Panc1 (cell line): ENCODE measurements around the gene FARP1. TPM values are rescaled to one million over a fixed set of nuclear protein-coding genes. Genes with fewer than 3 reads are reported as not detected.

Experiments used
- ATAC-seq: fragments of 200-7000 bp; cut with Tn5 transposase; 2 replicates; pipeline ENCODE4 v1.9.1; 2020; ENCODE audit warnings: mild to moderate bottlenecking, moderate library complexity
- BruUV-seq: library from RNA; stranded (reverse); fragments of 400-500 nt; replicated peaks from 2 replicates; lab custom pipeline; 2021; lab: Mats Ljungman, UMichigan
- CTCF ChIA-PET: fragments of 300-600 bp; sonication (Branson Sonifier 250); formaldehyde crosslinking; loops from one replicate; lab custom pipeline; 2022; ENCODE audit warnings: antibody characterized with exemption; lab: Charles Lee
- POLR2A ChIA-PET: fragments of 300-600 bp; sonication (Branson Sonifier 250); formaldehyde crosslinking; loops from one replicate; lab custom pipeline; 2022; ENCODE audit warnings: antibody characterized with exemption; lab: Charles Lee
- DNase-seq: peaks from one replicate; pipeline ENCODE4 v3.0.0-alpha.2; 2010; ENCODE audit warnings: low read depth, low spot score
- H3K27ac ChIP-seq: 2 replicates; pipeline ENCODE4 v1.5.1; 2011; ENCODE audit warnings: mild to moderate bottlenecking, low read length, inconsistent platforms
- H3K27me3 ChIP-seq: fragments of 200-500 bp; sonication (Bioruptor generic); 2 replicates; pipeline ENCODE4 v1.6.0; 2014; ENCODE audit warnings: low read length, inconsistent platforms; ENCODE audit not compliant: control insufficient read depth, insufficient read depth
- H3K36me3 ChIP-seq: fragments of 200-500 bp; sonication (Bioruptor generic); 2 replicates; pipeline ENCODE4 v1.5.1; 2014; ENCODE audit warnings: inconsistent platforms, mild to moderate bottlenecking, low read length, moderate library complexity; ENCODE audit not compliant: control insufficient read depth, insufficient read depth
- H3K4me1 ChIP-seq: 2 replicates; pipeline ENCODE4 v1.5.1; 2011; ENCODE audit warnings: inconsistent platforms, mild to moderate bottlenecking, low read length, moderate library complexity; ENCODE audit not compliant: control insufficient read depth, insufficient read depth
- H3K4me3 ChIP-seq, 2 experiments: 2 replicates each; pipeline ENCODE4 v1.5.1; 2011 to 2012; ENCODE audit warnings: low read depth in 2 of 2, low read length in 2 of 2, mild to moderate bottlenecking in 2 of 2, inconsistent platforms in 1 of 2, moderate library complexity in 1 of 2
- H3K9me3 ChIP-seq: fragments of 200-500 bp; sonication (Bioruptor generic); 2 replicates; pipeline ENCODE4 v1.5.1; 2014; ENCODE audit warnings: low read depth, mild to moderate bottlenecking, inconsistent platforms, low read length, moderate library complexity; ENCODE audit not compliant: control insufficient read depth, insufficient read depth
- POLR2AphosphoS5 ChIP-seq: IDR thresholded peaks from 2 replicates; pipeline ENCODE4 v1.6.1; 2012; ENCODE audit warnings: mild to moderate bottlenecking, low read depth, low read length, moderate library complexity
- SIN3A ChIP-seq: IDR thresholded peaks from 2 replicates; pipeline ENCODE4 v1.6.1; 2012; ENCODE audit warnings: low read depth, mild to moderate bottlenecking, low read length, moderate library complexity, borderline replicate concordance; ENCODE audit not compliant: insufficient read depth
- TCF7L2 ChIP-seq: IDR thresholded peaks from 2 replicates; pipeline ENCODE4 v1.6.1; 2011; ENCODE audit warnings: mild to moderate bottlenecking, low read depth, low read length, inconsistent platforms
- in situ Hi-C: cut with HindIII; loops from 2 replicates; pipeline ENCODE4 v1.10.0; 2016; ENCODE audit warnings: low sequenced_read_pairs, low pct_unique_long_range_greater_than_20kb
- intact Hi-C: fragments of 100-400 bp; cut with micrococcal nuclease; formaldehyde crosslinking; loops from one replicate; pipeline ENCODE4 v1.10.0; 2022; ENCODE audit not compliant: unreplicated experiment
- total RNA-seq: library from RNA; stranded (reverse); gene quantifications from one replicate; pipeline ENCODE4 v1.2.1, GENCODE V29; 2021; ENCODE audit not compliant: unreplicated experiment
- TF ChIP-seq, protein P1 (sequence below): fragments of 450-650 bp; IDR thresholded peaks from 2 replicates; pipeline ENCODE4 v1.5.1; 2017; ENCODE audit warnings: mild to moderate bottlenecking
- TF ChIP-seq, protein P2 (sequence below), 2 experiments: IDR thresholded peaks; 2 replicates each; pipeline ENCODE4 v1.6.1; 2011 to 2012; ENCODE audit warnings: low read depth in 2 of 2, control low read depth in 1 of 2, low read length in 1 of 2, mild to moderate bottlenecking in 1 of 2, moderate library complexity in 1 of 2; ENCODE audit not compliant: insufficient read depth in 1 of 2

FARP1 gene
- total RNA-seq, 1 experiment from 2014 or later, result 61.9 TPM

DNA sequence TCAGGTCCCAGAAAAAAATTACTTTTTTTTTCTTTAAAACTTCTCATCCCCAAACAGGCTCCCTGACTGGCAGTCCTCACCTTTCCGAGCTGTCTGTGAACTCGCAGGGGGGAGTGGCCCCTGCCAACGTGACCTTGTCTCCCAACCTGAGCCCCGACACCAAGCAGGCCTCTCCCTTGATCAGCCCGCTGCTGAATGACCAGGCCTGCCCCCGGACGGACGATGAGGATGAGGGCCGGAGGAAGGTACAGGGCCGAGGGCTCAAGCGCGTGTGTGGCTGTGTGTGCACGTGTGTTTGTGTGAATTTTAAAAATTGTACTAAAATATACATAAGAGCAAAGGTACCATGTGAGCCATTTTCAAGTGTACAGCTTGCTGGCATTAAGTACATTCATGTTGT, 266.4 kb downstream of the FARP1 start:
- CTCF ChIA-PET, result no interaction called here
- Histone ChIP-seq H3K9me3 (no peaks in the 10 kb centered on the region), H3K27ac (no peak overlapping the region), H3K4me1 (no peaks in the 10 kb centered on the region), H3K36me3 (no peaks in the 10 kb centered on the region), H3K27me3 (no peaks in the 10 kb centered on the region), H3K4me3 (no peak overlapping the region)
- in situ Hi-C loops, result loop anchor here (25.0 kb wide), 1 partner anchor 272 kb away; the partner anchor contains the start of gene FARP1
- TF ChIP-seq, protein P1, sequence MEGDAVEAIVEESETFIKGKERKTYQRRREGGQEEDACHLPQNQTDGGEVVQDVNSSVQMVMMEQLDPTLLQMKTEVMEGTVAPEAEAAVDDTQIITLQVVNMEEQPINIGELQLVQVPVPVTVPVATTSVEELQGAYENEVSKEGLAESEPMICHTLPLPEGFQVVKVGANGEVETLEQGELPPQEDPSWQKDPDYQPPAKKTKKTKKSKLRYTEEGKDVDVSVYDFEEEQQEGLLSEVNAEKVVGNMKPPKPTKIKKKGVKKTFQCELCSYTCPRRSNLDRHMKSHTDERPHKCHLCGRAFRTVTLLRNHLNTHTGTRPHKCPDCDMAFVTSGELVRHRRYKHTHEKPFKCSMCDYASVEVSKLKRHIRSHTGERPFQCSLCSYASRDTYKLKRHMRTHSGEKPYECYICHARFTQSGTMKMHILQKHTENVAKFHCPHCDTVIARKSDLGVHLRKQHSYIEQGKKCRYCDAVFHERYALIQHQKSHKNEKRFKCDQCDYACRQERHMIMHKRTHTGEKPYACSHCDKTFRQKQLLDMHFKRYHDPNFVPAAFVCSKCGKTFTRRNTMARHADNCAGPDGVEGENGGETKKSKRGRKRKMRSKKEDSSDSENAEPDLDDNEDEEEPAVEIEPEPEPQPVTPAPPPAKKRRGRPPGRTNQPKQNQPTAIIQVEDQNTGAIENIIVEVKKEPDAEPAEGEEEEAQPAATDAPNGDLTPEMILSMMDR, result no peak
- no peak for TF ChIP-seq POLR2AphosphoS5
- no peak for TF ChIP-seq SIN3A
- TF ChIP-seq TCF7L2, result no peak
- POLR2A ChIA-PET, result interaction anchor here (0.7 kb wide), 1 partner anchor 9 kb away, joined by 3 read pairs; no protein-coding TSS in a partner anchor
- BruUV-seq, result no TSS peak
- ATAC-seq (no peak), DNase-seq (no peak)
- intact Hi-C loops, result no loop called here

DNA sequence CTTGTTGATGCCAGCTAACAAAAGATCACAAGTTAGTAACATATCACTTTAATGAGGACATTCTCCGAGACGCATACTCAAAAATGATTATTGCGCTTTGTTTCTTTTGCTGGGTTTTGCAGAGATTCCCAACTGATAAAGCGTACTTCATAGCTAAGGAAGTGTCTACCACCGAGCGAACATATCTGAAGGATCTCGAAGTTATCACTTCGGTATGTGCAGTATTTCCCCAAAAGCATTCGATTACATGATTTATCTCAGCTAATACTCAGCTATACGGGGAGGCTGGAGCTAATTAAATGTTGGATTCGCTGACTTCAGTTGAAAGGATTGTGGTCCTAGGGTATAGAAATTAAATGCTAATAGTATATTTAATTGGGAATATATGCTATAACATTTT, 267.7 kb downstream of the FARP1 start:
- POLR2A ChIA-PET, result no interaction called here
- no peaks in the 10 kb centered on the region for H3K36me3 ChIP-seq
- no peaks in the 10 kb centered on the region for H3K27me3 ChIP-seq
- H3K9me3 ChIP-seq, result no peaks in the 10 kb centered on the region
- ATAC-seq (no peak), DNase-seq (no peak)
- H3K27ac ChIP-seq, result no peak overlapping the region
- TF ChIP-seq, protein P1, result no peak
- TF ChIP-seq SIN3A (no peak), POLR2AphosphoS5 (no peak), TCF7L2 (no peak)
- TF ChIP-seq, protein P2, sequence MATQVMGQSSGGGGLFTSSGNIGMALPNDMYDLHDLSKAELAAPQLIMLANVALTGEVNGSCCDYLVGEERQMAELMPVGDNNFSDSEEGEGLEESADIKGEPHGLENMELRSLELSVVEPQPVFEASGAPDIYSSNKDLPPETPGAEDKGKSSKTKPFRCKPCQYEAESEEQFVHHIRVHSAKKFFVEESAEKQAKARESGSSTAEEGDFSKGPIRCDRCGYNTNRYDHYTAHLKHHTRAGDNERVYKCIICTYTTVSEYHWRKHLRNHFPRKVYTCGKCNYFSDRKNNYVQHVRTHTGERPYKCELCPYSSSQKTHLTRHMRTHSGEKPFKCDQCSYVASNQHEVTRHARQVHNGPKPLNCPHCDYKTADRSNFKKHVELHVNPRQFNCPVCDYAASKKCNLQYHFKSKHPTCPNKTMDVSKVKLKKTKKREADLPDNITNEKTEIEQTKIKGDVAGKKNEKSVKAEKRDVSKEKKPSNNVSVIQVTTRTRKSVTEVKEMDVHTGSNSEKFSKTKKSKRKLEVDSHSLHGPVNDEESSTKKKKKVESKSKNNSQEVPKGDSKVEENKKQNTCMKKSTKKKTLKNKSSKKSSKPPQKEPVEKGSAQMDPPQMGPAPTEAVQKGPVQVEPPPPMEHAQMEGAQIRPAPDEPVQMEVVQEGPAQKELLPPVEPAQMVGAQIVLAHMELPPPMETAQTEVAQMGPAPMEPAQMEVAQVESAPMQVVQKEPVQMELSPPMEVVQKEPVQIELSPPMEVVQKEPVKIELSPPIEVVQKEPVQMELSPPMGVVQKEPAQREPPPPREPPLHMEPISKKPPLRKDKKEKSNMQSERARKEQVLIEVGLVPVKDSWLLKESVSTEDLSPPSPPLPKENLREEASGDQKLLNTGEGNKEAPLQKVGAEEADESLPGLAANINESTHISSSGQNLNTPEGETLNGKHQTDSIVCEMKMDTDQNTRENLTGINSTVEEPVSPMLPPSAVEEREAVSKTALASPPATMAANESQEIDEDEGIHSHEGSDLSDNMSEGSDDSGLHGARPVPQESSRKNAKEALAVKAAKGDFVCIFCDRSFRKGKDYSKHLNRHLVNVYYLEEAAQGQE (IDR thresholded peaks at IDR 0.05; ENCODE audit: insufficient read depth in 1 of 2, low read depth in 2 of 2, low read length in 1 of 2), result no peak
- no TSS peak for BruUV-seq
- no peak overlapping the region for H3K4me3 ChIP-seq
- in situ Hi-C loops (loop anchor here (25.0 kb wide), 1 partner anchor 273 kb away; the partner anchor contains the start of gene FARP1), intact Hi-C loops (no loop called here)
- H3K4me1 ChIP-seq, result no peaks in the 10 kb centered on the region
- CTCF ChIA-PET, result no interaction called here
